Stimulated activated CD4-positive, alpha-beta T cell treated with anti-CD3 and anti-CD28 coated beads, Interleukin-2, amount 100 ng/mL, for 4 hours (primary cell): ENCODE data around the gene EMX2.
"Not testable (repeated sequence)": the region's sequence is repeated elsewhere in the genome, so short reads cannot be mapped to it uniquely, and the experiment has no call there.

Experiments used
- DNase-seq: peaks from one replicate; pipeline ENCODE4 v3.0.0-alpha.2; 2020; ENCODE audit warnings: low read depth

EMX2 gene

DNA sequence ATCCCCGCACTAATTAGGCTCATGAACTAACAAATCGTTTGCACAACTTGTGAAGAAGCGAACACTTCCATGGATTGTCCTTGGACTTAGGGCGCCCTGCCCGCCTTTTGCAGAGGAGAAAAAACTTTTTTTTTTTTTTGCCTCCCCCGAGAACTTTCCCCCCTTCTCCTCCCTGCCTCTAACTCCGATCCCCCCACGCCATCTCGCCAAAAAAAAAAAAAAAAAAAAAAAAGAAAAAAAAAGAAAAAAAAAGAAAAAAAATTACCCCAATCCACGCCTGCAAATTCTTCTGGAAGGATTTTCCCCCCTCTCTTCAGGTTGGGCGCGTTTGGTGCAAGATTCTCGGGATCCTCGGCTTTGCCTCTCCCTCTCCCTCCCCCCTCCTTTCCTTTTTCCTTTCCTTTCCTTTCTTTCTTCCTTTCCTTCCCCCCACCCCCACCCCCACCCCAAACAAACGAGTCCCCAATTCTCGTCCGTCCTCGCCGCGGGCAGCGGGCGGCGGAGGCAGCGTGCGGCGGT lies at the start of gene EMX2:
Gene EMX2 (plus strand): TSS at position 41 of the 519 bp plus-strand sequence. CDS start 522 bp downstream, outside the sequence.
- no peak for DNase-seq

DNA sequence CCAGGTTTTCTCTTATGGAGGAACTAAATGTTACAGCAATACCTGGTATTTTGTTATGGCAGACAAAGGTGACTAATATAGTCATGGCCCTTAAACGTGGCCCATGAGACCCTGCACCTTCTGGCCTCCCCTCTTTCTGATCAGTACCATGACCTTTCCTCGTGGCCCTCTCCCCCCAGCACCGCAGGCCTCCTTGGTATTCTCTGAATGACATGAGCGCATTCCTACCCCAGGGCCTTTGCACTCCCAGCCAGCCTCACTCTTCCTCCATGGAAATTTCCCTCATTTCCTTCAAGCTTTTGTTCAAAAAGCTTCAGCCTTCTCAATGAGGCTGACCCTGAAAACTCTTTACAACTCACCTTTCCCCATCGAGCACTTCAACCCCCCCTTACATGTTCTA lies 46.5 kb upstream of the EMX2 start:
- no peak for DNase-seq

DNA sequence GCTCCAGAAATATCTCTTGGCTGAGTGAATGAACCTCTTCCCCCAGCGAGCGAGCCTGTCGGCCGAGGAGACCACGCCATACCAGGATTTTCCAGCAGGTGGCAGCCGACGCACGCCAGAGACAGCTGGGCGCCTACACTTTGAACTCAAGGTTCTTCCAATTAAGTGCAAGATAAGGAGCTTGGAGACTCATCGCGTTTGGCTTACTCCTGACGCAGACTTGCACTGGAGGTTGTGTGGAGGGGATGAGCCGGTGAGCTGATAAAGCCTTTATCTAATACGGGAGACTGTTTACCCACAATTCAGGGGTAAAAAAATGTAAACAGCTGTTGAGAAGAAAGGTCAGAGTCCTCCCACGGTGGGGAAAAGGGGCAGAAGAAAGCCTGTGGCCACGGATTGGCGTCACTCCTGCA lies 45.9 kb upstream of the EMX2 start:
- peak; percentile 28 for DNase-seq

DNA sequence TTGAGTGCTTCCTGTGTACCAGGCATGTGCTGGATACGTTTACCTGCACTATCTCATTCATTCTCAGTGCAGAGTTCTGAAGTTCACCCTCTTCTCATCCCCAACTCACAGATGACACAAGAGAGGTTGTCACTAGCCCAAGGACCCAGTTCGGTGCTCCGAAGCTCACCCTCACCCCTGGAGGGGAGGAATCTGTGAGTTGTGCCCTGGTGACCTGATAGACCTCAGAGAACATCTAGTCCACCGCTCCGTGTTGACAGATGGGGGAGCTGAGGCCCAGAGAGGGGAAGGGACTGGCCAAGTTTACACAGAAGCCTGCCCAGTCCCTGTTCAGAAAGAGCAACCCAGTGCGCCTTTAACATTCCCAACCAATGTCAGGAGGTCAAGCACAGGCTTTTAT lies 44.8 kb upstream of the EMX2 start:
- no peak for DNase-seq

DNA sequence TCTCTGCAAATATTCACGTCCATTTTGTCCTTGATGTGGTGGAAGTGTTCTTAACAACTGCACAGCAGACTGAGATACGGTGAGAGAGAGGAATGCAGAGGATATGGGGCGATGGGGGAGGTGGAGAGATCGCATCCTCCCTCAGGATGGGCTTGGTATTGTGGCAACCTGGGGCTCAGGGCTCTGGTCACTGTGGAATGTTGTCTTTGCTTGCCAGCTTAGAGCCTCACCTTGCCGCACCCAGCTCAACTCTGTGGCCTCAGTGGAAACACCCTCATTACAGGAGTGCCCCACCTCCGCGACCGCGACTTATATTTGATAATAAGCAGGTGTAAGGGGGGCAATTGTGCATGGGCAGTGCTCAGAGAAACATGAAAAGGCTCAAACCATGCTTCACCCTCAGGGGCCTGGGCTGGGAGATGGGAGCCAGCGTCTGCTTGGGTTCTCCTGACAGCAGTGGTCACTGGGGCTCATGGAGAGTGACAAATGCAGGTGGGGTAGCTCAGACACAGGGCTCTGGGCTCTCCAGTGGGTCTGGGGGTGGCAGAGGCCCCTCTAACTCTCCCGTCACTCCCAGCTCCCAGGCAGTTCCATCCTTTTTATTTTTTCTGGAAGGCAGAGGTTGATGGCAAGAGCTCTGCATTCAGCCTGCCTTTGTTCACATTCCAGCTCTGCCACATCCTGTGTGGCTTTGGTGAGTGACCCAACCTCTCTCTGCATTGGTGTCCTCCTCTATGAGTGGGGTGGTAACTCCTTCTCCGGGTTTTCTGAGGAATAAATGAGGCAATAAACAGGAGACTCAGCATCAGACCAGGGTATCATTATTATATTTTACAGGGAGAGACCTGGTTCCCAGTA lies 43.1 kb upstream of the EMX2 start:
- DNase-seq, result no peak

DNA sequence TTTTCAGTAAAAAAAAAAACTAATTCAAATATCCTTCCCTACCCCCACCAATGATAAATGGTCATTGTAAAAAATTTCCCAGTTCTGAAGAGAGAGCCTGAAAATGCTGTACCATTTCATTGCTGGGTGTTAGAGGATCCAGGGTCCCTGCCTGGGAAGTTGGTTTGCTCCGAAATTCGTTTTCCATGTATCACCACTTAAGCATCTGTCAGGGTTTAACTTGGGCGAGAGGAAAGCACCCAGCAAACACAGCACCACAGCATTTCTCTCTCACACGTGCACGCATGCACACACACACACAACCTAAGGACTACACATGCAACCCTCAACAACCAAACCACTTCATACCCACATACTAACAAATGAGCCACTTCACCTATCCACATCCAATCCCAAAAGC lies 42.1 kb upstream of the EMX2 start:
- DNase-seq, result no peak

DNA sequence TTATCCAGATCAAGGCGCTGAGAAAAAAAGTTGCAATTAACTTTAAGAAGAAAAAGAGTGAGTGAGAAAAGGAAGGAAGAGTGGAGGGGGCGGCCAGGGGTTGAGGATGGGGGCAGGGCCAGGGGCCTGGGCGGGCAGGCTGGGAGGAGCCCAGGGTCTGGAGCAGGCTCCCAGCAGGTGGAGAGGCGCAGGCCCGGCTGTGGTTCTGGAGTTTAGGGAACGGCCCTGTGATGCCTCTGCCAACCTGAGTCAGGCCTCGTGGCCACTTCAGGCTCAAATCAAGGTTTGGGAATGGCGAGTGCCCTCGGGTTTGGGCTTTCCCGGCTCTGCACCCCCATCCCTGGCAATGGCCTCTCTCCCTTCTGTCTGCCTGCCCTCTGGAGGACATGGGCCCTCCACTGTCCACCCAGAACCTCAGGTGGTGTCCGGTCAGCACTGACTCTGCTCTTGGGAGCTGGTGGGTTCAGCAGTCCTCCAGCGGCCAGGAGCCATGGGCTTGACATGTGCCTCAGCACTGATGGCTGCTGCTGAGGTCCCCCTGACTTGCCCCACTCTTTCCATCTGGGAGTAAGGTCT lies 41.0 kb upstream of the EMX2 start:
- DNase-seq, result no peak

DNA sequence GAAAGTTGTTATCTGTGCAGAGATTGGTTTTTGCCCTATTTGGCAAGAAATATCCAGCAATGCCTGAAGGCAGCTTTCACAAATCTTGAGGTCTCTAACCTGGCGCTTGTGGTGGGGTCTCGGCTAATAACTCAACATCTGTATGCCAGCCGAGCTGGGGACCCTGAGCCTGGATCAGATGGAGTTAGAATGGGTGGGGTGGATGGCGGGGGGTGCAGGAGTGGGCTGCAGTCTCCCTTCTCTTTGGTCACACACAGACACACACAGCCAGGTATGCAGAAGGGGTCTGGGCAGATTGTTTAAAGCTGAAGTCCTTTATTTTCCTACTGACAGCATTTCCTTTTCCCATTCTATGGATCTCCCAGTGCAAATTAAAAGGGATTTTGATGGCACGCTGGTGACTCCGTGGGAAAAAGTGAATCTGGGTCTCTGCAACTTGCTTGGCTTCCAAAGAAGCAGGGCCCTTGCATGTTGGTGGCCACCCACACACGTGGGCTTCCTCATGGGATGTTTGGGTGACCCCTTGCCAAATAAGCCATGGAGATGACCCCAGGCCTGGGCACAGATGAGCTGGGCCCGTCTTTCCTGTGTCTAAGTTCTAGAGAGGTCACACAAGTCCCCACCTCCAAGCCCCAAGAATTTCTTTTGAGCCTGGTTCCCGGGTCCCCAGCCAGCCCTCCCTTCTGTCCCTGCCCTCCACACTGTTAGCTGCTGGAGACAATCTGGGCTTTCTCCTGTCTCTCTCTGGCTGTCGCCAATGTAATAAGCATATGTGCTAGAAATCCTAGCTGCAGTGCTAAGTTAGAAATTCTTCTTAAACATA lies 39.9 kb upstream of the EMX2 start:
- DNase-seq, result no peak

DNA sequence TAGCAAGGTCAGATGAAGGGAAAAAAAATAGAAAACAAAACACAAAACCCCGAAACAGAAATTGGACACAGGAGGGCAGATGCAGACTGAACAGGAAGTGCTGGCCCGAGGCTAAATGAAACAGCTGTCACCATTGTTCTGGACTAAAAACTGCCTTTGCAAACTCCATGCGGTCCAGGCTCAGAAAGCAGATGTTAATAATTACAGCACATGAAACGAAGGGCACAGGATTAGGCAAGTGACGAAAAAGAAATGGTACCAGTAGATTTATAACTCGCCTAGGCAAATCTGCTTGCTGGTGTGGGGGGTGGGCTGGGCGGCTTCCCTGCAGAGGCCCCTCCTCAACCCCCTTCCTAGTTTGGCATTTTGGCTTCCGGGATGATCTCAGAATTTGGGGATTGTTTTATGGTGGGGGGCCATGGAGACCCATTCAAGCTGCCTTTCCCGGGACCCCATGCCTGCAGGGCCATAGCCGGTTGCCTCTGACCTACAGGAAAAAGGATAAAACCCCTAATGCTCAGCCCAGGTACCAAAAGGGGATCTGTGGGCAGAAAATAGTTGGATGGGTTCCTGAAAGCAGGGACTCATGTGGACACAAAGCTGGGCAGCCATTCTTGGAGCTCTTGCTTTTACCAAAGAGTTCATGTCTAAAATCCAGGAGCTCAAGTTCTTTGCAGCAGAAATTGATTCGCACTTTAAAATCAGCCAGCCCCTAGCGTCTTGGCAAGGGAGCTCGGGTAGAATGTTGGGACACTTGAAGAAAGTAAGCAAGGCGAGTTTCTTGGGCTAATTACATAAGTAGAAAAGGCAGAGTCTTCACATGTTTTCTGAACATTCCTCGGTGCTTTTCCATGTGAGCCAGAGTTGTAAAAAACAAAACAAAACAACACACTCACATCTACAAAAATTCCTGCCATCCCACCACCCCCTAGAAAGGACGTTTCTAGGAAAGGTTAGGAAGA lies 39.0 kb upstream of the EMX2 start:
- no peak for DNase-seq

DNA sequence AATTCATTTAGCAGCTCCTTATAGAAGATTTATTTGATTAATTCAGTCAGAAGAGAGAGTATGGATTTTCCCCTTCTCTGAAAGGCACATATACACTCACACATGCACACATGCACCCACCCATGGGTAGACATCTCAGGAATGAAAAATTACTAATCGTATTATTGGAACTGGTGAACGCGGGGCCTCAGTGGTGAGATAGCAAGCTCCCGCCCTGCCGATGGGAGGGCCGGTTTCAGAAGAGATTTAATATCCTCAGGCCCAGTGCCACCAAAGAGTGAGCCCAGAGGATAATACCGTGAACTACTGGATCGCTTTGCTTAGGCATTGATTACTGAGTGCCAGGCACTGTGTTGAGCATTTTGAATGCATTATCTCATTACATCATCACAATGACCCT lies 38.0 kb upstream of the EMX2 start:
- no peak for DNase-seq

DNA sequence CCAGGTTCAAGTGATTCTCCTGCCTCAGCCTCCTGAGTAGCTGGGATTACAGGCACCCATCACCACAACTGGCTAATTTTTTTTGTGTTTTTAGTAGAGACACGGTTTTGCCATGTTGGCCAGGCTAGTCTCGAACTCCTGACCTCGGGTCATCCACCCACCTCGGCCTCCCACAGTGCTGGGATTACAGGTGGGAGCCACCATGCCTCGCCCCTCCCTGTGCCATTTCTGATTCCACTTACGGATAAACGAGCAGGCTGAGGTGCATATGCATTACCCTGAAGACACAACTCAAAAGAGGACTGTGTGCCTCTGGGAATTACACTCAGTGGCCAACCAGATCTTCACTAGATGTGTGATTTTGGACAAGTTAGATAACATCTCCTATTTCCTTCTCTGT lies 35.5 kb upstream of the EMX2 start:
- DNase-seq, result not testable (repeated sequence)

DNA sequence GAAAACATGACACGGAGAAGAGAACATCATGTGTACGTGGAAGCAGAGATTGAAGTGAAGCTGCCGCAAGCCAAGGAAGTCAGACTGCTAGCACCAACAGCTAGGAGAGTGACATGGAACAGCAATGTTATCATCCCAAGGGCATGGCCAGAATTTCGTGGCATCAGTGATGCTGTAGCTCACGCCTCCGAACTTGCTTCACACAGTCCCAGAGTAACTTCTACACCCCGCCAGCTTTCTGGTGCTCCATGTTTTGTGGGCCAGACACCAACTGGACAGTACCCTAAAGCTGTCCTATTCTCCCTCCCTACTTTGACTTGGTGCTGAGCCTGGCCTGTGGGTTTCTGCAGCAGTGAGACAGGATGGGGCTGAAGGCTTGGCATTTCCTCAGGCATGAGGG lies 33.0 kb upstream of the EMX2 start:
- DNase-seq, result no peak

DNA sequence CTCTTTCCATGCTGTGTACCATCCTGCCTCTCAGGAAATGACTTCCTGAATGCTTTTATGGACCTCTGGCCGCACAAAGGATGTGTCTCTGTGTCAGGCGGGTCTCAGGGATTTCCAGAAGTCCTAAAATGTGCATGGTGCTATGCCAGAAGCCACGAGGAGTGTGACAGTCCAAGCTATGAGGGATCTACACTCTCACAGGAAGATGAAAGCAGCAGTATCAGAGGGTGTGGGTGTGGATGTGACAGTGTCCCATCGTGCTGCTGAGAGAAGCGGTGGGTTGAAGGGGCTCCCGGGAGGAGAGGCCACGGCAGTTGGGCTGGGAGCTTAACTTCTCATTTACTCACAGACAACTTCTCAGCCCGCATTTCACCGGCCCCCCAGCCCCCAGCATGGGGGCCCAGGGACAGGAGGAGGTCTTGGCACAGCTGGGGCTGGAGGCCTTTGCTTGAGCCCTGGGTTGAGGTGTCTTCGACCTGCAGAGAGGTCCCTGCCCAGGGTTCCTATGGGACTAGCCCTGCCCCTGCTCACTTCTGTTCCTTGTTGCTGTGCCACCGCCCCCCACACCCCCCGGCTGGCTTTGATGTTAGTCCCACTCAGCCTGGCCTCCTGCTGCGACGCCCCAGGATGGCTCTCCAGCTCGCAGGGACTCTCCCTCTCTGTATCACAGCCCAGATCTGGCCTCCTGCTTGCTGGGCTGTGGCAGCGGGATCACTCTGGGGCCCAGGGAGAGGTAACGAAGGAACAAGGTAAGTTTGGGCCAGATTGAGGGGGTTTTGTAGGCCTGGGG lies 30.8 kb upstream of the EMX2 start:
- DNase-seq, result no peak

DNA sequence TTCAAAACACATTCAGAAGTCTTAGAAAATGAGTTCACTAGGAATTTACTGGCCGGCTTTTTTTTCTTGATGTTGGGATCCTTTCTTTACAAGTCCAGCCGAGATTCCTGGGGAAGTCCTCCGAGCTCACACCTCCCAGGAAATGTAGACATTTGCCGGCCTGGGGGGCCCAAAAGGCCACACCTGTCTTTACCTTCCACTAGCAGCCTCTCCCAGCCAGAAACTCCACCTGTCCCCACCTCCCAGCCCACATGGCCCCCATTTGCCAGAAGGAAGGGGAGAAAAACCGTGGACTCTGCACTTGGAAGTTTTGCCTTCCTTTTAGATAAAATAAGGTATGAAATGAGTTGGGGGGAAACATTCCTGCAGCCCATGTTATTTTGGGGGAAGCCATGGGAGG lies 27.6 kb upstream of the EMX2 start:
- no peak for DNase-seq

DNA sequence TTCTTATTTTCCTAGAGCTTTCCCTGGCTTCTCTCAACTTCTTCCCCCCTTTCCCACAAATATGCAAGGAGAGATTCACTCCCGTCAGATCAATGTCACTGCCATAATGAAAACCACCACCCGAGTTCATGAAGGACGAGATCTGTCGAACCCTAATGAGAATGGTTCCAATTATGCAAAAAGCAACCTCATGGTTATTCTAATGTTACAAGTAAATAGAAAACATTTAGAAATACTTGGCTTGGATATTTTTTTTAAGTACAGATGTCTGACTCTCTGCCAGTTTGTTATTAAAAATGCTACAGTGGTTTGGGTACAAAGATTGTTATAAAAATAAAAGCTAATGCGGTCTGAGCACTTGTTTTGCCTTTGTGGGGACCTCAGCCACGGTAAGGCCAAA lies 25.9 kb upstream of the EMX2 start:
- no peak for DNase-seq

DNA sequence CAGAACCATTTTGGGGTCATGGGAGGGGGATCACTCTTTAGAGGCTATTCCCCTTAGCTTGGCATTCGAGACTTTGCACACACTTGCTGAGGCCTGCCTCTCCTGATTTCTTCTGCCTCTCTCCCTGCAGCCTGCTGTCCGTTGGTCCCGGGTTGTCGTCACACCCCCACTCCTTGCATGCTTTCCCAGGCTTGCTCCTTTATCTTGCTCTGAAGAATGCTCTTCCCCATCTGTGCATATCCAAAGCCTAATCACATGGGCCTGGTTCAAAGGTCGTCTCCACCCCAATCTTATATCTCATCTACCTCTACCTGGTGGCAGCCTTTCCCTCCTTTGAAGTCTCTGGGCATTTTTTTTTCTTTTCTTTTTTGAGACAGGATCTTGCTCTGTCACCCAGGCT lies 24.3 kb upstream of the EMX2 start:
- DNase-seq, result no peak

DNA sequence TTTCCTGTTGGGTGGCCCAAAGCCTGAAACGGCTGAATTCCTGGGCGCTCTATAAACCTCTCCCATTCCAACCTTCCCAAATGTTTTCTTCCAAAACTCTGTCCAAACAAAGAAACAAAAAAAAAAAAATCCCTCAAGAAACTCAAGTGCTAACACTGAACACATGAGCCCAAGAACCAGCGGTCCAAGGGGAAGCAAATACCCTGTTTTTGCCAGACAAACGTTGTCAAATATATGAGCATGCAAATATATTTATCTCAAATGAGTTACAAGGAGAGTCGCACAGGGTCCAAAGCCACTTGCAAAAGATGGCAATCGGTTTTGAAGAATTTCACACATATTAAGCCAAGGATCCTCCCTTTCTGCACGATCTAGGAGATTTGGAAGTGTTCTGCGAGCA lies 23.3 kb upstream of the EMX2 start:
- no peak for DNase-seq

DNA sequence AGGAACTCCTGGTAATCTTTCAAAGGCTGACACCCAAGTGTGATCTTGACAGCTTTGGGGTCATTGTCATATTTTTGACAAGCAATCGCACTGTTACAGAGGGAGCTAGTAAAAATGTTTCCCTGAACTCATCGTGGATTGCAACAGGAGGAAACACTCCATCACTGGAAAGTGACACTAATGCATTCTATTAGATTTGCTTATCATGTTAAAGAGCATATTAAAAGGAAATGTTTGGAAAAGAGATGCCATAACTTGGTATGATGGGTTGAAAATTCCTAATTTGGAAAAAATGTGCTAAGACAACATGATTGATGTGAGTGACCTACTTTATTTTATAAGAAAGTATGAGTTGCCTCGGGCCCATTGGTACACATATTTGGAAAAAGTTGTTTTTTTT lies 22.7 kb upstream of the EMX2 start:
- no peak for DNase-seq

DNA sequence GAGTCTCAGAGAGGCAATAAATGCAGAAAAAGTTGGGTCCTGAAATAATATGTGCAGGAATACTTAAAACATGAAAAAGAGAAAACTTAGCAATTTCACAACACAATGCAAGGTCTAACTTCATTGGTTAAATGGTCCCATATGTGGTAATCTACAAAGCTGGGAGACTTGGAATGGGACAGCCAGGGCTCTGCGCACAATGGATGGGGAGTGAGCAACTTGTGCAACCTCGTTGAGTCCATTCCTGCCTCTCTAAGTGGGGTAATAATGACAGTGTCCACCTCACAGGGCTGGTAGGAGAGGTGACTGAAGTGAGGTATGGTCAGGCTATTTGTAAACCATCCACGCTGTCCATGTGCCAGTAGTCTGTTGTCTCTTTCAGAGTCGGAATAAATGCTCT lies 11.8 kb upstream of the EMX2 start:
- DNase-seq, result no peak

DNA sequence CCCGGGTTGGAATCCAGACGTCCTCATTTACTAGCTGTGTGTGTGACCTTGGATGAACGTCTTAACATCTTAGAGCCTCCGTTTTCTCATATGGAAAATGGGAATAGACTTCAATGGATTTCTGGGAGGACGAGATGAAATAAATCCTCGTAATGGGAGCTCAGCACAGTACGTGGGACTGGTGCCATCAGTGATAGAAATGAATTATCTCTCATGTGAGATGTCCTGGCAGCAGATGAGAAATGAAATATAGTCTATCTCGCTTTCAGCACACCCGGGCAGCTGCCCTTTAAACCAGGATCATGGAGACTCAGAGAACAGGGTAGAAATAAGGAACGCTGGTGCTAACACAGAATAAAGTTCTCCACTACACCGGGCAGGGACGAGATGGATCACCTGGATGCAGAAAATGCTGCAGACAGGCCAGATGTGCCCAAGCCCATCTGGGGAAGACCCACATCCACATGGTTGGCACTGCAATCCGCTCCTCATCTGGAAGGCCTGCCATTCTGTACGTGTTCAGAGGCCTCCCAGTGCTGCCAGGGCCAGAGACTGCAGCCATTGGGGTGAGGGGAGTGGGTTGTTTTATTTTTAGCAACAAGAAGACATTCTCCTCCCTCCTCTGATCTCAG lies 11.1 kb upstream of the EMX2 start:
- DNase-seq, result no peak
